ENCODE data around the gene ZSWIM6.

ZSWIM6 gene

DNA sequence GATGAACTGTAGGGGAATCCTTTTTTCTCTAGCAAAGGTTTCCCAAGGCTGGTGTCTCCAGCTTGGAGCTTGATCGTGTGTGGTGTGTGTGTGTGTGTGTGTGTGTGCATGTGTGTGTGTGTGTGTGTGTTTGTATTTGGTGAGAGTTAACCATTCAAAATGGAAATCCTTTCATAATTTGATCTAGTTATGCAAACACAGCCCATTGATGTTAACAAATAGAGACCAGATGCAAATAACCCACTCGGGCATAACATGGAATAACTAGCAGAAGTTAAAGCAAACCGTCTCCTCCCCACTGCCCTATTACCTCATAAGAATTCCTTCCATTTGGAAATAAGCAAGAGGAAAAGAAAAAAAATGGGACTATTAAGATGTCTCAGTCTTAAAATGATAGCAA lies 24.9 kb upstream of the ZSWIM6 start:
- DNase-seq (ENCODE audit: low spot score) = no peak

DNA sequence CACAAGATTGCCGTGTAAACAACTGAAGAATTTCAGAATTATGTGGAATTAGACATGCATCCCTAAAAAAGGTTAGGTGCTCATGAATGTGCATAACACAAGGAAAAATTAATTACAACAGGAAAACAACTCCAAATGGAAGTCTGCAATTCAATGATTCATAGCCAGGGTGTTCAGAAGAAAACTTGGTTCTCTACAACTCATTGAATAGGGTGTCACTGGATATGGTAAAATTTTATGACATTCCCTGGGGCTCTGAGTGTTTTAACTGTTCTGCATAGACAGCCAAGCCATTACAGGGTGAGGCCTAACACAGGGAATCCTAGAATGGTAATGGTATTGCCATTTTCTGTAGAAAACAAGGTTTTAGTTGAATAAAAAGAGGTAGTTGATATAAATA lies 24.4 kb upstream of the ZSWIM6 start:
- DNase-seq (ENCODE audit: low spot score) = no peak

DNA sequence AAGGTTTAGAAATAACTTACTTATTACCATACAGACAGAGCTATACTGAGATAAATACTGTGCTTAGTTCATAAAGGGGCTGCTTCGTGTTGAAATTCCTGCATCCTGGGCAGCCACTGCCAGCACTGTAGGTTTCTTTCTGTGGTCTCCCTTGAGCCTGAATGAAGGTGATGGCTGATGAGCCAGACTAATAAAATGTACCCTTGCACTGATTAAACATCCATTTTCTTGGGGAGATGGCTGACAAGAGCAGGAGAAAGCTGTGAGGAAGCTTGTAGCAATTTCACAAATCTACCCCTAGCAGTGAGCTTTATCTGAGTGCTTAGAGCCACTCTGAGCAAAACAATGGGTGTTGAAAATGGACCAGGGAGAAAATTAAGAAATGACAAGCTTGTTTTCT lies 23.3 kb upstream of the ZSWIM6 start:
- no peak for DNase-seq (ENCODE audit: low spot score)

DNA sequence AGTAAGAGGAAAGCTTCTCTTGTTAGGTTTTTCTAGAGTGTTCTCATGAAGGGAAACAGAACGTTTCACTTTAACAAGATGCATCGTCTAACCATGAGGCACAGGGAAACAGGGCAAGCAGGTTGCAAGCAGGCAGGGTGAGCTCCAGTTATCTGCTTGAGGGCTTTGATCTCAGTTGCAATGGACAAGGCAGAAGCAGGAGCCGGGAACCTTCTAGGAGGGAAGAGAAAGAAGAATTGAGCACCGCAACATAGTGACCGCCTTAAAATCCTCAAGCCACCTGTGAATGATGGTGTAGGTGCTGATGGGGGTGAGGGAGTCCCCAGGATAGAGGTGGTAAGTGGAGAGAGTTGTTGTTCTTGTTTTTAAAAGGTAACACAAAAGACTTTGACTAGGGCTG lies 22.9 kb upstream of the ZSWIM6 start:
- DNase-seq (ENCODE audit: low spot score) = no peak

DNA sequence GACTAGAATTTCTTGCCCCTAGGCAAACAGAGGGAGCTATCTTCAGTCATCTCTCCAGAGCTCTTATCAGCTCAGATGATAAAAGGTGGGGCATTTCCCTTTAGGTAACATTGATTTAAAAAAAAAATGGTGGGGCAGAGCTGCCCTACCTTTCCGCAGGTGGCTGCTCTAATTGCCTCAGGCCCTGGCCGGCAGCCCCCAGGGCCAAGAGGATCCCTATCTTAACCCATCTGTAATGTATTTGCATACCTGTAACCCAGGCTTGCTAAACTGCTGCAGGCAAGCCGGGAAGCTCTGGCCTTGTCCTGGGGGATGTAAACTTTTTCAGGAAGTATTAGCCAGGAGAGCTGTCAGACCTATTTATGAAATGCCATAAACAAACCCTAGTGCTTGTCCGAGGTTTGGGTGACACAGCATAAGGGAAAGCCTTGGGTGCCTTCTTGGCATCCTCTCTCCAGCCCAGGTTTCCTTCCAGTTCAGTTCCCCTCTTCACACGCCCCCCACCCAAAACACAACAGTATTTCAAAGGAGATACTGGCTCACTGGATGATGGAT lies 20.9 kb upstream of the ZSWIM6 start:
- no peak for DNase-seq (ENCODE audit: low spot score)

DNA sequence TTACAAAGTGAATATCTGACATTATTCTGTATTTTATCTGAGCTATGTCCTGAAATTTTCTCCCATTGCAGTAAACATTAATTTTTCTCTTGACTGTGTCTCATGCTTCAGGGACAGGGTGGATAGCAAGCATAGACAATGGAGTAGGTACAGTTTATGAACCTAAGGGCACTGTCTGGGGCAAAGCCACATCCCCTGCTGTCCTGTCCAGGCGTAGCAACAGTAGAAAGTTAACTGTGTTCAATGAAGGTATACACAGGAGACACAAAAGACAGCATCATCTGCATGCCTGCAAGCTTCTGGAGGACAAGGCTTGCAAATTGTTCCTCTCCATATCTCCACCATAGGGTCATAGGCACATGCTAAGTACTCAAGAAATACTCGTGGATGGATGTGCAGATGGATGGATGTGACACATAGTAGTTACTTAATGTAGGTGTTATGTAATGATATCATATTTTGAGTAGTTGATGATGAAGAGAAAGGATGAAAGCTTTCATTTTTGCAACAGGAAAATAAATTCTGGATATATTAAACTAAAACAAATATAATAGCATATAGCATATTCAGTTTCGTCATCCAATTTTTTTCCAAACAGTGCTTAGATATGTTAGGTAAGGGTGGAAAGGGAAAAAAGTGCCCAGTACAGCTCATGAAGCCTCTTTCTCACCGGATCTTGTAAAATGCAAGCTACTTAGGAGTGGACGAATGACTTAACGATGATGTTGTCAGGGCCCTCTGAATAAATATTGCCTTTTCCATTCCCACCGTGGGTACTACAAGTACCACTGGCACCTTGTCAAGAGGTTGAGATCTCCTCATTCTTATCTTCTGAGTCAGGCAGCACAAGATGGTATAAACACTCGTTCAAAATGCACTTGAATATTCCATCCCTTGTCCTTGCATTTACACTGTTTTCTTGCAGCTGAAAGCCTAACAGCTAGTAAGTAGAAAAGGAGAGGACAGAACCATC lies 19.9 kb upstream of the ZSWIM6 start:
- DNase-seq (ENCODE audit: low spot score) = no peak

DNA sequence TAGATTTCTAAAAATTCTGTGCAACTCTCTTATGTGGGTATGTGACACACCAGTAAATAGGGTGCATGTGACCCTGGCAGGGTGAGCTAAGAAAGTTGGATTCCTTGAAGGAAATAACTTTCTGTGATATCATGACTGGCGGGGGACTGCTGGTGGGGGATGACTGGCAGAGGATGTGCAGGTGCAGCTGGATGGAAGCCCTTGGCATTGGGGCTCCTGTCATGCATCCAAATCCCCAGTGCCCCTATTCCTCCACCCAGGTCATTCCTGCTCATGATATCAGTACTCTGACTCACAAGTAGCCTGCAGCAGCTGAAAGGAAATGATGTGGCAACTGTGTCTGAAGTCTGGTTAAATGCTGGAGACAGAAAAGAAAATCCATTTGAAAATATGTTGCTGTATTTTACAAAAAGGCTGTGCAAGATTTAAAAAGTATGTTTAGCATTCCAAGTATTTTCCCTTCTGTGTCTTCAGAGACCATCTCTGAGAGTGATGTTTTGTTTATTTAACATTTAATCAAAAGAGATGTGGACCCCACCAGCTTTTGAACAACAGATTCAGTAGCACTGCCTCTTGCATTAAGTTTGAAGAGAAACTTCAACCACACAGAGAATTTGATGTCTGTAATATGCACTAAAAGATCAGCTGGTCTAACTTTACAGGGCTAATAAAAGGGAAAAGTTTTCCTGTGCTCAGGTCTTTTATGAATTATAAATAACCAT lies 17.9 kb upstream of the ZSWIM6 start:
- DNase-seq (ENCODE audit: low spot score) = no peak

DNA sequence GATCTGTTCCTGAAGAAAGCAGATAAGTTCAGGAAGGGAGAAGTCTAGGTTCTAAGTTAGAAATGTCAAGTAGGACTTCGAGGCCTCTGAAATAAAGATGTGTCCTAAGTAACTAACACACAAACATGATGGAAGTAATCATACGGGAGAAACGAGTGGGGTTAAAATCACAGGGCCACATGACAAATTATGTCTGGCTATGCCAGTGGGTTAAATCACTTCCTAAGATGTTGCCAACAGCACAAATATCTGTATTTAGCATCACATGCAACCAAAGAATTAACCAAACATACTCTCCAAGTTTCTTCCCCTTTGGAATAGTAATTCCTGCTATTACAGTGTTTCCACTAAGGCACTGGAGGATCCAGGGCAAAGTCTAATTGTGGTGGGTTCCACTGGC lies 13.7 kb upstream of the ZSWIM6 start:
- no peak for DNase-seq (ENCODE audit: low spot score)

DNA sequence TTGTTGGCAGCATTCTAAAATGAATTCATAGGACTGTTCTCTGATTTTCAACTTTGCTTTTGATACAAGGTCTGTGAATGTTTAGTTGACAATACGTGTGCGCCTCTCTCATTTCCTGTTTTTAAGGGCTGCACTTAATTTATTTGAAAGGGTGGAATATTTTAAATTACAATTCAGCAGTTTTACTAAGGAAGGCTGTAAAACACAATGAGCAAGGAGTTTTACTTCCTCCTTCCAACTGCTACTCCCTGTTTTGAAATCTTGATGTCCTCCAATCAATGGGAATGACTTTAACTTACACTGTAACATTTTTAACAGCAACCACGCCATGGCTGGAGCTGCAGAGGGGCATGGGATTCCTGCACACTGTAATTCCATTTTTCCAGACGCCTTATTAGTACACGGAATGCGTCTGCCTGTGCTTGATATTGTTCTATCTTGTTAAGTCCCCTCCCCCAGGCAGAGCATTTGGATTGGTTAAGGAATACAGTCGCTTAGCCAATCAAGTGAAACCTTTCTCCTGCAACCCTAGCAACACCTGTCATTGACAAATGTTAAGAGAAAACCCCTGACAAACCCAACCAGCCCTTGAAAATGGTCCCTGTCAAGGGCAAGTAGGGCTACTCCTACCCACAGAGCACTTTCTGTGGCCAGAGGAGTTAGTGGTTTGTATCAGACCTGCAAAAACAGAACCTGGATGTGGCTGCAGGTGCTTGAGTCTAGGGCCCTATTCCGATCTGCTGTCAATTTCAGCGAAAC lies 12.5 kb upstream of the ZSWIM6 start:
- no peak for DNase-seq (ENCODE audit: low spot score)

DNA sequence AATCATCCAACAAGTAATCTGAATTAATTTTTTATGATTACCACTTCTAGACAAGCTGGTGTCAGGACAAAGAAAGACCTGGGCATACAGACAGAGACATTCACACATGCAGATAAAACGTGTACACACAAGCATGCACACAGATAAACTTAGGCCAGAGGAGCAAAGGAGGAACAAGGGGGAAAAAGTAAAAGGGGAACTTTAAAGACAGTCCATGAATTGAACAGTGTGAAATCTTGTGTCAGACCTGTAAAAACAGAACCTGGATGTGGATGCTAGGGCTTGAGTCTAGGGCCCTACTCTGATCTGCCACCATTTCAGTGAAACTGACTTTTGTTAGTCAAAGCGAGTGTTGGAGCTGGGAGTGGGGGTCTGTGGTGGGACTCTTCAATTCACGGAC lies 11.2 kb upstream of the ZSWIM6 start:
- no peak for DNase-seq (ENCODE audit: low spot score)

DNA sequence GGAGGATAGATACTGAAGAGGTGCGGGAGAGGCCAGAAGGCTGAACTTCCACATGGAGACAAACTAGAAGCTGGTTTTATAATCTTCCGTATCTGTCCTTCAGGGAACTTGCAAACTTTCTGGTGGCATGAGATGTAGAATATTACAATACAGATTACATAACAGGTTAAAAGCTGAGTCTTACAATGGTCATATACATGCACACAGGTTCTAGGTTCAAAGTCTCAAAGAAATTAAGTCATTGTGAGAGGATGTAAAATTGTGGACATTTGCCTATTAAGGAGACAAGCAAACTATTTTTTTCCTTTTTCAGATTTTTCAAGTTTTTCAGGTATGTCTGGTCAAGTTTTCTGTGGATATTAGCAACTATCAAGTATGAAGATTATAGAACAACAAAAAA lies 10.4 kb upstream of the ZSWIM6 start:
- DNase-seq (ENCODE audit: low spot score) = no peak

DNA sequence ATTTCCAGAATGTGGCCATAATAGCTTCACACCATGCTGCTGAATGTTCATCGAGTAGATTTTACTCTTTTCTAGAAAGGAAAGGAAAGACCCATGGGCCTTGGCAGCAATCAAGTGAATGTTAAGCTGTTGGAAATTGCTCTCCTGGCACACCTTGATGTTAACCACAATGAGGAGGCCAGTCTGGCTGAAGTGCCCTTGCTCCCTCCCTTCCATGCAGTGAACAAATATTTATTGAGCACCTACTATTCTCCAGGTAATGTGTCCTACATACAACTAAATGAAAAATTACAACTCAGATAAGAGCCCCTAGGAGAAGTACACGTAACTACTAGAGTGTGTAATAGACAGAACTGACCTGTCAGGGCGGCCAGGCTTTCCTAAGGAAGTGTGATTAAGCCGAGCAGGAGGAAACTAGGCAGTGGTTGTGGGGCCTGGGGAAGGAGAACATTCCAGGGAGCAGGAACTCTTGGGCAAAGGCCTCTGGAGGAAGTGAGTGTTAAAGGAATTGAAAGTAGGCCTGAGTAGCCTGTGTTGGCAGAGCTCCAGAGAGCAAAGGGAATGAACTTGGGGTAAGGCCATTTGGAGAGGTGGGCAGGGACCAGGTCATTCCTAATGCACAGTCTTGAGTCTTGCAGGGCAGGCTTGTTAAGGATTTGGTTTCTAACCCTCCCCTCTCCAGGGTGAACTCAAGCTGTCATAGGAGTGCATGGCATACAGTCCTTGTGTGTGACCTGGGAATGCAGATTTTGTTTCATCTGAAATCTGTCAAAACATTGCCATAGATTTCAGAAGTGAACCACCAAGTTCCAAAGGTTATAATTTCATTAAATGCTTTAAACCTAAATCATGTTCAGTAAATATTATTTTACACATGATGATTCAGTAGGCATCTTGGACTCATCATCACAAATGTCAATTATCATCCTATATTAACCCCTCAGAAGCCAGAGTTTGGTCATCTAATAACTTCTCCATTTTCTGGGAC lies 9.0 kb upstream of the ZSWIM6 start:
- DNase-seq (ENCODE audit: low spot score) = no peak

DNA sequence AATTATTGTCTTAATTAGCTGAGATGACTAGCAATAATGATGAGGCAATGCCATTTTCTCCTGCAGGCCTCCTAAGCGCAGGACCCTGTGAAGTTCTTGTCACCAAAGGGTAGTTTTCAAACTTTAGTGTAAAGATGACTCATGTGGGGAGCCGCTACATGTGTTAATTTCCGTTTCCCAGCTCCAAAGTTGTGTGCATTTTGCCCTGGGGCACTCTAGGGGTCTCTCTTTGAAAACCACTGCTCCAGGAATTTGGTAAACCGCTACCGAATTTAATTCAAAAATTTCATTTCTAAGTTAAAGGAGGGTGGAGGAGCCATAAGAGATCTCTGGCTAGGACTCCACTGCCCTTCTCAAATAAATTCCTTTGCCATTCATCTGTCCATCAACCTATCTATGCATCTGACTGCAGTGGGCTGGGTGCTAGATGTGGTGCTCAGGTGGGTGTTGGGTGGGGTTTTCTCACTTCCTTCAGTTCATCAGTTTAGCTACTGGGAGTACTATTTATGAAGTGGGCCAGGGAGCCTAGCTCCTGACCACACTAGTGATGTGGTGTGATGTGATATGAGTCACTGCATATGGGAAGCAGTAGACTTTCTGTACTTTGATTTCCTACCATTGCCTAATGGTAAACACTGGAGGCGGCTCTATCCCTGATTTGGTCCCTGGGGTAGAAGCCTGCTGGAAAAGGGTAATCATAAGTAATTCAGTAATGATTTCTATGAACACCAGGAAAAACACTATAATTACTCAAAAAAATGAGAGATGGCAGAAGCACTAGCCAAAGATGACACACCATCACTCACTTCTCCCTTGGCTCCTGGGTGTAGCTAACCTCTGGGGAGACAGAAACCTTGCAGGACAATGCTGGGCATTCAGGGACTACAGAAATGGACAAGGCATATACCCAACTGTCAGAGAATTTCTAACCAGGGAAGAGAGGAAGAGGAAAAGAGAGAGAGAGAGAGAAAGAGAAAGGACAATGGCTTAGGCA lies 4.0 kb upstream of the ZSWIM6 start:
- no peak for DNase-seq (ENCODE audit: low spot score)

DNA sequence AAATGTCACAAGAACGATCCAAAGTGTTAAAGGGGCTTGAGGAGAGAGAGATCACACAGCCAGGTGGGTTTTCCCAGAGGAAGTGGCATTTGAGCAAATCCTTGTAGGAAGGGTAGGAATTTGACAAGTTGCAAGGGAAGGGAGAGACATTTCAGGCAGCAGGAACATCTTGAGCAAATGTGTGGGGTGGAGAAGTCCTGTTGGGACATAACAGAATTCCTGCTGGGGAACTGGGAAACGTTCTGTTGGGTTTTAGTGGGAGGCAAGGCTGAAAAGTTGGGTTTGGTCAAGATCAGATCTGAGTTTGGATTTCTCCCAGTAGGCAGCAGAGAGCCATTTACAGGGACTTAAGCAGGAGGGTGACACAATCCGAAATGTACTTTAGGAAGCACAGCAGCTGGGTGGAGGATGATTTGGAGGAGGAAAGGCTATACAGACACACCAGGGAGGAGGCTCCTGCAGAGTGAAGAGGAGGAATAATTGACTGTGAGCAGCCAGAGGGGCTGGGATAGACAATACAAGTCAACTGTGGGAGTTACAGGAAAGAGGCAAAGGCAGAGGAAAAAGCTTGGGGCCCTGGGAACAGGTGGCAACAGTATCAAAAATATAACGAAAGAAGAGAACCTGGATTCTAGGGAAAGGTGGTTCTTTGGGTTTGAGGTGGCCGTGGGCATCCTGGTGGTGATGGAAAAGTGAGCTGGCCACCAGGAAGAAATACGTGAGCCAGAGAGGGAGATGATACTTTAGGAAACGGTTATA lies 3.1 kb upstream of the ZSWIM6 start:
- no peak for DNase-seq (ENCODE audit: low spot score)

DNA sequence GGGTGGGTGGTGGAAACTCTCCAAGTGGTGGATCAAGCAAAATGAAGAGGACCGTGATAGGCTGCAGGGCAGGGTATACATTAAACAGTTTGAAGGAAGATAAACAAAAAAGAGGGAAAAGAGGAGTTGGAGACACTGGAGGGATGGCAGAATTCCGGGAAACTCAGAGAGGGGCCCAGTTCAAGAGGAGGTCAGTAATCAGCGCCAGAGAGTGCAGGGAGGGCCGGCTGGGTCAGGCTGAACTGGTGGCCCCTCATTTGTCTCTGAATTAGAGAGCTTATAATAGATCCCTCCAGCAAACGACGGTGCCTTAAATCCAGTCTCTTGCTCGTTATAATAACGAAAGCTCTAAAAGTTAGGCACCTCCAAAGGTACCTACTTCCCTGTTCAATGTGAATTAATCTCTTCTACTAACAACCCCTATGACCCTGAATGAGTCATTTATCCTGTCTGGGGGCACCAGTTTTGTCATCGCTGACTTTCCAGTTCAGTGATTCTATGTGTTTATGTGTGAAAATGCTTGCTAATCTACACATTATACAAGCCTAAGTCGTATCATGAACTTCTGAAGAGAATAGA lies 2.4 kb upstream of the ZSWIM6 start:
- DNase-seq (ENCODE audit: low spot score) = no peak

DNA sequence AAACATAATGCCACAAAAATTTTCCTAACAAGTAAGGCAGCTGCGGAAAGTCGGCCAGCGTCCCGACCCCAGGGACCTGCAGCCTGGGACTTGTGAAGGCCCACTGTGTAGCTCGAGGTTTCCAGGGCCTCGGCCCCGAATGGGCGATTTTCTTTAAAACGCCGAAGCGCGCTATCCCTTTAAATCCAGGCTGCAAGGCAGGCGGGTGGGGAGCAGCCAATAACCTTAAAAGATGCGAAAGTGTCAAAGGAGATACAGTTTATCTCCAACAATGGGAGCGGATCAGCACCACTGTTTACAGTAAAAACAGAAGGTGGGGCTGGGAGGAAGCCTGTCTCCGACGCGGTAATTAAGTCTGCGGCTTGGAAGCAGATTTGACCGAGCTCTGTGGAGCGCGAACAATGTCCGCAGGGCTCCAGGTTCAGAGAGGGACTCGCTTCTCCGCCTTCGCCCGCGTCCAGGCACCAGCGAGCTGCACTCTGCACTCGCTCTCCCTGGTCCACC lies 1.7 kb upstream of the ZSWIM6 start:
- DNase-seq (ENCODE audit: low spot score) = peak; percentile 46

DNA sequence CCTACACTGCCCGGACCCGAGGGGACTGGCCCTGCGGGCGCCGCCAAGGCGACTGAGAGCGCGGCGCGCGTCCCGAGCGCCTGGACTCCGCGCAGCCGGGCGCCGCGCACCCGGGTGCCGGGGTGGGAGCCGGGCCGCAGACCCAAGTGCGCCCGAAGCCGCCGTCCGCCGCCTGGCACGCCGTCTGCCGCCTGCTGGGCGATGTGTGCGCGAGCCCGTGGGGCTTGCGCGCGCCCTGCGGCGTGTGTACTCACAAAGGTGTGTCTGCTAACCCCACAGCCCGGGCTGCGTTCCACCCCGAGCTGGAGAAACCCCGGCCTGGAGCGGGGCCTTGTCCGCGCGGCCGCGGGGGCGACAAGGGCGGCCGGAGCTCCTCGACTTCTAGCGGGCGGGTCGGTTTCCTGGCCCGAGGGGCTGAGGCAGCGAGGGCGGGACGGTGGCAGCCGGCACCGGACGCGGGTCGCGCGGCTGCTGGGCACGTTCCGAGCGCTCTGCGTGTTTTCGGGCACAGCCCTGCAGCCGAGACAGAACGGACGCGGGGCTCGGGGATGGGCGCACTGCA lies 1.1 kb upstream of the ZSWIM6 start:
- DNase-seq (ENCODE audit: low spot score) = peak; percentile 79

DNA sequence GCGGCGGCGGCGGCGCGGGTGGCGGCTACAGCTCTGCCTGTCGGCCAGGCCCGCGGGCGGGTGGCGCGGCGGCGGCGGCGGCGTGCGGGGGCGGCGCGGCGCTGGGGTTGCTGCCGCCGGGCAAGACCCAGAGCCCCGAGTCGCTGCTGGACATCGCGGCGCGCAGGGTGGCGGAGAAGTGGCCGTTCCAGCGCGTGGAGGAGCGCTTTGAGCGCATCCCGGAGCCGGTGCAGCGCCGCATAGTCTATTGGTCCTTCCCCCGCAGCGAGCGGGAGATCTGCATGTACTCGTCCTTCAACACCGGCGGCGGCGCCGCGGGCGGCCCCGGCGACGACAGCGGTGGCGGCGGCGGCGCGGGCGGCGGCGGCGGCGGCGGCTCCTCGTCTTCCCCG lies 296 bp downstream of the ZSWIM6 start:
- no peak for DNase-seq (ENCODE audit: low spot score)
